GM12801 (cell line): Measurements from ENCODE around the gene DAZL.

Experiments
- TF ChIP-seq, protein P1 (sequence below): IDR thresholded peaks from one replicate; pipeline ENCODE4 v1.5.1; 2011; ENCODE audit warnings: control low read depth; ENCODE audit not compliant: insufficient read length; ENCODE audit errors: extremely low read depth

DAZL gene

DNA sequence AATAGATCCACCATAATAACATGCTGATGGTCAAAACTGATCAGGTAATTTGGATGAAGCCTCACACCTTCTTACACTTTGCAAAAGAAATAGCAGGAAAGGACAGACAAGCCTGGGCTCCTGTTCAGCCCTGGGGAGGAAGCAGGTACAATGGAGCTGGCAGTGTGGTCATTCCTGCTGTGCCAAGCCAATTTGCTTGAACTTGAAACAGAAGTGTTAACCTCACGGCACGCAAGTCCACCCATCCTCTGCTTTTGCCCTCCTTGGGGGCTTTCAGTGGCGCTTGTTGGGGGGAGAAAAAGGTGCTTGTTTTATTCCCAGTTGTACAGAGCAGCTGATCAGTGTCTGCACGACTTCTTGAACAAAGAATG lies 54.9 kb downstream of the DAZL start:
- TF ChIP-seq, protein P1, sequence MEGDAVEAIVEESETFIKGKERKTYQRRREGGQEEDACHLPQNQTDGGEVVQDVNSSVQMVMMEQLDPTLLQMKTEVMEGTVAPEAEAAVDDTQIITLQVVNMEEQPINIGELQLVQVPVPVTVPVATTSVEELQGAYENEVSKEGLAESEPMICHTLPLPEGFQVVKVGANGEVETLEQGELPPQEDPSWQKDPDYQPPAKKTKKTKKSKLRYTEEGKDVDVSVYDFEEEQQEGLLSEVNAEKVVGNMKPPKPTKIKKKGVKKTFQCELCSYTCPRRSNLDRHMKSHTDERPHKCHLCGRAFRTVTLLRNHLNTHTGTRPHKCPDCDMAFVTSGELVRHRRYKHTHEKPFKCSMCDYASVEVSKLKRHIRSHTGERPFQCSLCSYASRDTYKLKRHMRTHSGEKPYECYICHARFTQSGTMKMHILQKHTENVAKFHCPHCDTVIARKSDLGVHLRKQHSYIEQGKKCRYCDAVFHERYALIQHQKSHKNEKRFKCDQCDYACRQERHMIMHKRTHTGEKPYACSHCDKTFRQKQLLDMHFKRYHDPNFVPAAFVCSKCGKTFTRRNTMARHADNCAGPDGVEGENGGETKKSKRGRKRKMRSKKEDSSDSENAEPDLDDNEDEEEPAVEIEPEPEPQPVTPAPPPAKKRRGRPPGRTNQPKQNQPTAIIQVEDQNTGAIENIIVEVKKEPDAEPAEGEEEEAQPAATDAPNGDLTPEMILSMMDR, result no peak

DNA sequence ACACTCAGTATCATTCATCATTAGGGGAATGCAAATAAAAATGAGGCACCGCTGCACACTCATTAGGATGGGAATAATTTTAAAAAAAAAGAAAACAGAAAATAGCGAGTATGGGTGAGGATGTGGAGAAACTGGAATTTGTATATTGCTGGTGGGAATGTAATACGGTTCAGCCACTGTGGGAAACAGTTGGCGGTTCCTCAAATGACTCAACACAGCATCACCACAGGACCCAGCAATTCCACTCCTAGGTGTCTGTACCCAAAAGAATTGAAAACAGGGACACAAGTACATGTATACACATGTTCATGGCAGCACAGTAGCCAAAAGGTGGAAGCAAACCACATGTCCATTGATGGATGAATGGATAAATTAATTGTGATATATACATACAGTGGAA lies 56.5 kb downstream of the DAZL start:
- TF ChIP-seq, protein P1, result no peak

DNA sequence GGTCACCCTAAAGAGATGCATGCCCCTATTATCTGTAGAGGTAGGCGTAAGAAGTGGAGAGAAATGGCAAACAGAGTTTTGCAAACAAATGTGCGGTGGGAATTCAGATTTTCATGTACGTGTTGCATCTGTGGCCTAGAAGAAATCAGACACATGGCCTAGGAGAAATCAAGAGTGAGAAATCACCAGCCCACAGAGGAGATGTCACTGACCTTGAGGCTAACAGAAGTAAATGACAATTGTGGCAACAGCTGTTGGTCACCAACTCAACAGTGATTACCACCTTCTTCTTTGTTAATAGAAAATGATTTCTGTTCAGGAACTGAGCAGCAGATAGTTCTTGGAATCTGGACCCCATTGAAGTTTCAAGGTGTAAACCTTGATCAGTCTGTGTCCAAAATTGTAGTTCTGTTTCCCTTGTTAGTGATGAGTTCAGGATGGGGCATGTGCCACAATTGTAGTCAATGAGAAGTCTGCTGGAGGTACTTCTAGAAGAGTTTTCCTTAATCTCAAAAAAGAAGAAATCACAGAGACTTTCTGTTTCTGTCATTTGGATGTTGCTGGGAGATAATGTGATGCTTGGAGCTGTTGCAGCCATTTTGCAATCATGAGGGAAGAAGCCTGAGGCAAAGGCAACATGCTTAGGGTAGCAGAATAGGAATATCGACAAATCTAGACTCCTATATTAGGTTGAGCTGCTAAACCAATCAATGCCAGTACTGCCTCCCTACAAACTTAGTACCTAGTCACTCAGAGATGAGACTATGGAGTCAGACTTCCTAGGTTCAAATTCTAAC lies 57.5 kb downstream of the DAZL start:
- TF ChIP-seq, protein P1, result no peak

DNA sequence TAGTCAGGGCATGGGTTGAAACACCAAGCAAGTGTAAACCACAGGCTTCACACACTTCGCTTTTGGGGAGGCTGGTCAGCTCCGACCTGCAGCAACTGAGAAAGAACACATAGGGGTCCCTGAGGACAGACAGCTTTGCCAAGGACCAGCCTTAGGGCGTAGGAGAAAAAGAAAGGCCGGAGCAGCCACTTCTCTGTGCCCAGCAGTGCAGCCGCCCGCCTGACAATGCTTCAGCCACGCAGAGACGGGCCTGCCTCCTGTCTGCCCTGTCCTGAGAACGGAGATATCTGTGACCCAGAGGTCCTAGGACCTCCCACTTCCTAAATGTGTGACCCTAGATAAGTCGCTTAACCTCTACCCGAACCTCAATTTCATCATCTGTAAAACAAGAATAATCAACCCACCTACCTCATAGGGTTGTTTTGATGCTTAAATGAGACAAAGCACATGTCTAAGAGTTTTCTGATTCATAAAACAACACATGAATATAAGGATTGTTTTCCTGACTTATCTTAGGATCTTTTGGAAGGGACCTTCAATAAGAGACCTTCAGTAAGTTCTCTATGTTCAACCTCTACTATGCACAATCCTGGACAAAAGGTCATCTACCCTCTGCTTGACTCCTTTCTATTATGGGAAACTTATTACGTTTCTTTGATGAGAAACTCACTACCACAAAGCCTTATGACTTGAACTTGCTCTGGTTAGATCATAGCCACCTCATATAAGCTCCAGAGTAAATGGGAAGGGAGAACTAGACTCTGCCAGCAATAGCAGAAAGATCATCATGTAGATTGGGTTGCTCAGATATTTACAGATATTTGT lies 58.8 kb downstream of the DAZL start:
- TF ChIP-seq, protein P1, result no peak

DNA sequence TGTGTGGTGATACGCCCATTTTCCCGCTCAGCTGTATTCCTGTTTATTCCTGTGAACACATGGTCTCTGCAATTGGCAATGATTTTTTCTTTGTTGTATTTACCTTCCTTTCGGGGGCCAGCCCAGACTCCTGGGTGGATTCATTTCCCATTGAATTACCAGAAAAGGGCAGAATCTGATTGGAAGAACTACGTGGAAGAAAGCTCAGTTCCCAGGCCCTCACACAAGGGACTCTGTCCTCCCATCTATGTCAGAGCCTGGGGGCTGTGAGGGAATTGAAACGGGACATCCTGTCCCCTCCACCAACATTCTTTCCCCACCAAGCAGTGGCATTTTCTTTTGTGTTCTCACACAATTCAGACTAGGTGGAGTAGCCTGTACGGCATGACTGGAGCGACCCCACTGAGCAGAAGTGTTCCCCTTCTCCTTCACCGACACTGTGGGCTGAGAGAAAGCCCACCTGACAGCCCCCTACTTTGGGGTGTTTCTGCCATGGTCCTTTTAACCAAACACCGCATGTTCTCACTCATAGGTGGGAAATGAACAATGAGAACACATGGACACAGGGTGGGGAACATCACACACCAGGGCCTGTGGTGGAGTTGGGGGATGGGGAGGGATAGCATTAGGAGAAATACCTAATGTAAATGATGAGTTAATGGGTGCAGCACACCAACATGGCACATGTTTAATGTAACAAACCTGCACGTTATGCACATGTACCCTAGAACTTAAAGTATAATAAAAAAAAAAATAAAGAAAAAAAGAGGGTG lies 59.6 kb downstream of the DAZL start:
- TF ChIP-seq, protein P1, result no peak

DNA sequence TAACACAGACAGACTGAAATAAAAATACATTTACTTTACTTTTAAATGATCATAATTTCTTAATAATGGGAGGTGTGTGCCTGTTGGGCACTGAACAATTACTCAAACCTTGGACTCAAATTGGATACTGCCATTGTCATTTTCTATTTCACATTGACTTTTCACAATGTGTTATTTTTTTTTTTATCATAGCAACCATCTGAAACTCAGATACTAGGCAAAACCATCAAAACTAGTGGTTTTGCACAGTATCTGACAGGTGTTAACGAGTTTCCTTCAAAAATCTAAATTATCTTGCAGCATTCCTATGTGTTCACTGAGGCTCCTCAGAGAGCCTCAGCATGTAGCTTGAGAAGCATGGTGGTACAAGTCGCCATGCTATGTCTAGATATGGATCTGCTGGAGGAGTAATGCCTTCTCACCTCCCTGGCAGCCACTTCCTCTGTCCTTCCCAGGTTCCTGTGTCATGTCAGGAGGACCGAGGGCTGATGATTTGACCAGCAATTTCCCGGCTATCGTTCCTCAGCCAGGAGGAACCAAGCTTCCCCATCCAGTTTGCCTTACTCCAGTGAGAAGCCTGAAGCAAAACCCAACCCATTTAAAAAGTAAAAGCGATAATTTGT lies 61.9 kb downstream of the DAZL start:
- TF ChIP-seq, protein P1, result no peak

DNA sequence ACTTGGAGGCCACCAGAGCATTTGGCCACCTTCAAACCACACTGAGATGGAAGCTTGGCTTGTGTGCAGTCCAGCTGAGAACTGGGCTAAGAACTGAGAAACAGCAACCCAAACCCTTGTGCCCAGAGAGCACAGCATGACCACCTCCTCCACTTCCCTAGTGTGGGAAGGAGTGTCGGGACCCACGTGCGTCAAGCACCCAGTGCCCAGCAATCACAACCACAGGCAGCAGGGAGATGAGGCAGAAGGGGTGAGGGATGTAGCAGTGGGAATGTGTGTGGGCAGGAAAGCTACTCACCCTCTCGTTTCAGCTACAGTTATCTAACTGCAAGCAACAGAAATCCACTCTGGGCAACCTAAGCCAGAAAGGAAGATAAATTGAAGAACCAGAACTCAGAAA lies 66.7 kb downstream of the DAZL start:
- TF ChIP-seq, protein P1, result no peak
